ENCODE data around the gene CPNE6.

CPNE6 gene

DNA sequence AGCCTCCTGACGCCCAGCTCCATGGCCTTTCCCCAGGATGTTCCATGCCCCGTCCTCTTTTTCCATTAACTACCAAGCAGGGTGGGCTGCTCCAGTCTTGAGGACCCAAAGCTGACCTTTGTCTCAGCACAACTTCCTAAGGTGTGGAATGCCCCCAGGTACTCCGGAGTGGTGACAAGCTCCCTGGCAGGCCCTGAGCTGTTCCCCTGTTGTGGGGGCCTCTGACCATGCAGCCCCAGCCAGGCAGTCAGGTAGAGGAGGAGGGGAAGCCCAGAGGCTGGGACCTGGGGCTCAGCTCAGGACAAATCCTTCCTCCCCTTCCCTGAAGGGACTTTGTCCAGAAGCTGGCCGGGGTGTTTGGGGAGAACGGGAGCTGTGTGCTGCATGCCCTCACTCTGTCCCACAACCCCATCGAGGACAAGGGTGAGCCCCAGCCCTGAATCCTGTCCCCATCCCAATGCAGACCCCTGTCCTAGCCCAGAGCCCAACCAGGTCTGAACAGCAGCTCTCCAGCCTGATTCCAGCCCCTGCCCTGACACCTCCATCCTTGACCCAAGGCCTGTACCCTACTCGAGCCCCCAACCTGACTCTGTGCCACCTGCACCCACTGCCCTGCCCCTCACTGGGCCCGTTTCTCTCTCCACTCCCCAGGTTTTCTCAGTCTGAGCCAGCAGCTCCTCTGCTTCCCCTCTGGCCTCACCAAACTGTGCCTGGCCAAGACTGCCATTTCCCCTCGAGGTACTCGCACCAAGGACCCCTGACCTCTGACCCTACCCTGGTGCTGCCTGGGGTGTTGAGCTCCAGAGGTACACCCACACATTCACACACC is 15.2 kb upstream of the CPNE6 start:
- no peak for DNase-seq

GRCh38 chr14:24056800-24057184 is 14.6 kb upstream of the CPNE6 start:
- no peak for DNase-seq

GRCh38 chr14:24057271-24057670 is 14.1 kb upstream of the CPNE6 start:
- DNase-seq = no peak

DNA sequence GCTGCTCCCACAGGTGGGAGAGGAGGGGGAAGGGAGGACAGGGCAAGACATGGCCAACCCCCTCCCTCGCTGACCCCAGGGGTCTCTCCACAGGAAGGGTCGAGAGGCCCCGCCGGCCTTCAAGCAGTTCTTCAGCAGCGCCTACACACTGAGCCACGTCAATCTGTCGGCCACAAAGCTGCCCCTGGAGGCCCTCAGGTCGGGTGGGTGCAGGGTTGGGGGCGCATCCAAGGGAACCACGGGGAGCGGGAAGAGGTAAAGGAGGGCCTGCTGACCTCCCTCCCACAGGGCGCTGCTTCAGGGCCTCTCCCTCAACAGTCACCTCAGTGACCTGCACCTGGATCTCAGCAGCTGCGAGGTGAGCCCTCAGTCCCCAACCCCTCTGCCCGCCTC is 13.5 kb upstream of the CPNE6 start:
- no peak for DNase-seq

DNA sequence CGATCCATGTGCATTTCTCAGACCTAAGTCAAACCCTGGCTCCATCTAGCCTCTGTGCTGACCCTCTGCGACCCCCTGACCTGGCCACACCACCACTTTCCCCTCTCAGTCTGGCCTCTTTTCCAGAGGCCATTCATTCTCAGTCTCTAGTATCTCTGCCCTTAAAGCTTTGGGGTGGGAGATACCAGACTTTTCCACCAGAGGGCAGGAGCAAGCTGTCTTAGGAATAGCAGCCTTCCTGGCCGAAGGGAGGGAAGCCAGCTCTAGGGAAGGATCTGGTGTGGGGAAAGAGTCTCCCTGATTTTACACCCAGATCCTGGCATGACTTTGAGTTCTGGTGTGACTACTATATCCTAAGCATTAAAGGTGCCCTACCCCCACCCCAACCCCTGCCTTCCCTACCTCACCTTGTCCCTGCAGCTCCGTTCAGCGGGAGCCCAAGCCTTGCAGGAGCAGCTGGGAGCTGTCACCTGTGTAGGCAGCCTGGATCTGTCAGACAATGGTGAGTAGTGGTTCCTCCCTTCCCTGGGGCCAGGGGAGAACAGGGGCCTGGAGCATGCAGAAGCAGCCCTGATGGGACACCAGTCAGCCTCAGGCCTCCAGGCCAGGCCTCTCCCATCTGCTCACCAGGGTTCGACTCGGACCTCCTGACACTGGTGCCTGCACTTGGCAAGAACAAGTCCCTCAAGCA is 13.0 kb upstream of the CPNE6 start:
- DNase-seq = peak; percentile 77

DNA sequence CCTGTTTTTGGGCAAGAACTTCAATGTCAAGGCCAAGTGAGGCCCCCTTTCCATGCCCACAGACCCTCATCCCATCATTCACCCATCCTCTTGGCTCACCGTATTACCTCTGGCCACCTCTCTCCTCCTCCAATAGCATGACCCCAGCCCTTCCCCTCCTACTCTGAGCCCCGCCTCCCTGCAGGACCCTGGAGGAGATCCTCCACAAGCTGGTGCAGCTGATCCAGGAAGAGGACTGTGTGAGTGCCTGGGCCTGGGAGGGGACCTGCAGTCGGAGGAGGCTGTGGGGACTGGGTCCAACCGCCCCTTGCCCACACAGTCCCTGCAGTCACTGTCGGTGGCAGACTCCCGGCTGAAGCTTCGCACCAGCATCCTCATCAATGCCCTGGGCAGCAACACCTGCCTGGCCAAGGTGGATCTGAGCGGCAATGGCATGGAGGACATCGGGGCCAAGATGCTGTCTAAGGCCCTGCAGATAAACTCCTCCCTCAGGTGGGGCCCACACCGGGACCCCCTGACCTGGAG is 12.3 kb upstream of the CPNE6 start:
- DNase-seq = no peak

DNA sequence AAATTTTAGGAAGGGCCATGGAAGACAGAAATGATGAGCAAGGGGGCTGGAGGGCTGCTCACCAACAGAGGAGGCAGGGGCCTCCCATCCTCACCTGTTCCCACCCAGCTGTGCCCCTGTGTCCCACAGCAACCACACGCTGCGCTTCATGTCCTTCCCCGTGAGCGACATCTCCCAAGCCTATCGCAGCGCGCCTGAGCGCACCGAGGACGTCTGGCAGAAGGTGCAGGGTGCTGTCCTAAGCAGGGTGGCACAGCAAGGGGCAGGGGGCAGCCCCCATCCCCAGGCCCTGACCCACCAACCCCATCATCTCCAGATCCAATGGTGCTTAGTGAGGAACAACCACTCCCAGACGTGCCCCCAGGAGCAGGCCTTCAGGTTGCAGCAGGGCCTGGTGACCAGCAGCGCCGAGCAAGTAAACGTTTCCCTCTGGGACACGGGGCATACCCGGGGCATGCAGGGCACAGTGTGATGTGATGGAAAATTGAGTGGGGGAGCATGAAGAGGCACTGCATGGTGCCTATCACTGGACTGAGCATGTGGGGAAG is 11.4 kb upstream of the CPNE6 start:
- DNase-seq = no peak

DNA sequence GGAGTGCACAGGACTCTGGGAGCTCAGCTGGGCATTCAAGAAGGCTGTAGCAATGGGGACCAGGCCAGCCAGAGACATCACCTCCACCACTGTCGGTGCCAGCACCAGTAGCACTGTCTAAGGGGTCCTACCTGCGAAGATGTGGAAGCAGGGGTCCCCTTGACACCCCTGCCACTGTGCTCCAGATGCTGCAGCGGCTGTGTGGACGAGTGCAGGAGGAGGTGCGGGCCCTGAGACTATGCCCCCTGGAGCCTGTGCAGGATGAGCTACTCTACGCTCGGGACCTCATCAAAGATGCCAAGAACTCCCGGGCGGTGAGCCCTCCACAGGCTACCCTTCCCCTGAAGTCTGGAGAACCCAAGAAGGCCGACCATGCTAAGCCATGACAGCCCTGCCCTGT is 10.9 kb upstream of the CPNE6 start:
- DNase-seq = no peak

DNA sequence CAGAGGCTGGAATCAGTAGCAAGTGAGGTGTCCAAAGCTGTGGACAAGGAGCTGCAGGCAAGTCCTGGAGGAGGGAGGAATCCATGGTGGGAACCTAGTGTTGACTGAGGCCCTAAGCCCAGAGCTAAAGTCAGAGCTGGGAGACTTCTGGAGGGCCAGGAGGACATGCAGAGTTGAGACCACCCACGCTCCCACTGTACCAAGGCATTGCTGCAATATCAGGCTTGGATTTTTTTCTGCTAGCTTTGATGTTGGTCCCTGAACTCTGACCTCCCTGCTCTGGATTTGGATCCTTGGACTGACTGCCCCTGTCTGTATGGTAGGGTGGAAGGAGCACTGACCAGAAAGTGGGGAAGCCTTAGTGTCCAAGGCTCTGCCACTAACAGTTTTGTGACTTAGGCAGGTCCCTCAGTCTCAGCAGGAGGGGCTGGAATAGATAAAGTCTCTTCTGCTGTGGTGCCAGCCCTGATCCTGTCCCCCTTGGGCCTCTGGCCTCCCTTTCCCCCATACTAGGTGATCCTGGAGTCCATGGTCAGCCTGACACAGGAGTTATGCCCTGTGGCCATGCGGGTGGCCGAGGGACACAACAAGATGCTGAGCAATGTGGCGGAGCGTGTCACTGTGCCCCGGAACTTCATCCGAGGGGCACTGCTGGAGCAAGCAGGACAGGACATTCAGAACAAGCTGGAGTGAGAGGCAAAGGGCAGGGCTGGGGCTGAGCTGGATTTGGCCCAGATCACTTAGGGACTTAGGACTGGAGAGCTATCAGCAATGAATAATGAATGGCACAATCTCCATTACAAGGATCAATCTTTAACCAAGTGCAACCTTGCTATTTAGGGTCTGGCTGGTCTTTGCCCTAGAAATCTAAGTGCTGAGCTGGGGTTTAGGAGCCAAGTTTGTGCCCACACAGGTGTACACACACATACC is 10.1 kb upstream of the CPNE6 start:
- no peak for DNase-seq

DNA sequence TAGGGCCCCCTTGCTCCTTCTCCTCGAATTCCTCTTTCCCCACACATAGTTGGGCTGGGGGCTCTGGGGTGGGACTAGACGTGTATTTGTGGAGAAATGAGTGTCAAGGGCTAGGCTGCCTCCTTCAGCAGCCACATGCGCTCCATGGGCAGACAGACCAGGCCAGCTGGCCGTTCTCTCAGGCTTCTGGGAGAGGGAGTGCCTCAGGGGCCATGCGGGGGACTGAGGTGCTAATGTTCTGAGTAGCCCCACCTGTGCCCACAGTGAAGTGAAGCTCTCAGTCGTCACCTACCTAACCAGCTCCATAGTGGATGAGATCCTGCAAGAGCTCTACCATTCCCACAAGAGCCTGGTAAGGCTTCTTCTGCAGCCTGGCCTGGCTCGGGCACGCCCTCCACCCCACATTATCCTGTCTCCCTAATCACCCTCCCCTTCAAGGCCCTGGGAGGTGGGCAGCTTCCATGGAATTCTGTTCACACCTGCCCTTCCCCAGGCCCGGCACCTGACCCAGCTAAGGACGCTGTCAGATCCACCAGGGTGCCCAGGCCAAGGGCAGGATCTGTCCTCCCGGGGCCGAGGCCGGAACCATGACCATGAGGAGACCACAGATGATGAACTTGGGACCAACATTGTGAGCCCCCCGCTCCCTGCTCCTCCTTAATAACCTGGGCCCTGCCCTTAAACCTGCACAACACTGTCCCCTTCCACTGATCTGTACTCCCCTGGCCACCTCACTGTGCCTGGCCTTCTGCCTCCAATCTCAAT is 9.0 kb upstream of the CPNE6 start:
- no peak for DNase-seq

DNA sequence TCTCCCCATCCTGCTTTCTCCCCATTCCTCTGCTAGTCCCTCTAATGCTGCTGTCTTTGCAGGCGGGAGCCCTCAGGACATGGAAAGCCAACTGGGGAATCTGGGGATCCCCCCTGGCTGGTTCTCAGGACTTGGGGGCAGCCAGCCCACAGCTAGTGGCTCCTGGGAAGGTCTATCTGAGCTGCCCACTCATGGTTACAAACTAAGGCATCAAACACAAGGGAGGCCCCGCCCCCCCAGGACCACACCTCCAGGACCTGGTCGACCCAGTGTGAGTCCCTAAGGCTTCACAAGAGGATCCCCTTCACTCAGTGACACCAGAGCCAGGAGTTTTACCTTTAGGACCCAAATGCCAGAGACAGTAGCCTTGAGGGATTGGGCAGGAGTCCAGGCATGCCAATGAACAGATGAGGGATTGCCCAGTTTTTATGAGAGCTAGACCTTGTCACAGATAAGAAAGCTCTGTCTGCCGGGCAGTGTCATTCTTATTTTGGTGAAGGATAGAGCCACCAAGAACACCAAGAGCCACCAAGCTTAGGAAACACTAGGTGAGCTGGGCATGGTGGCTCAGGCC is 8.0 kb upstream of the CPNE6 start:
- no peak for DNase-seq

GRCh38 chr14:24064091-24064795 is 7.1 kb upstream of the CPNE6 start:
- DNase-seq = no peak

- DNase-seq = no peak
Measured at GRCh38 chr14:24064856-24065255, 6.5 kb upstream of the CPNE6 start.

- DNase-seq = no peak
Measured at GRCh38 chr14:24065408-24065807, 6.0 kb upstream of the CPNE6 start.

GRCh38 chr14:24066496-24067132 is 4.7 kb upstream of the CPNE6 start:
- DNase-seq = no peak

DNA sequence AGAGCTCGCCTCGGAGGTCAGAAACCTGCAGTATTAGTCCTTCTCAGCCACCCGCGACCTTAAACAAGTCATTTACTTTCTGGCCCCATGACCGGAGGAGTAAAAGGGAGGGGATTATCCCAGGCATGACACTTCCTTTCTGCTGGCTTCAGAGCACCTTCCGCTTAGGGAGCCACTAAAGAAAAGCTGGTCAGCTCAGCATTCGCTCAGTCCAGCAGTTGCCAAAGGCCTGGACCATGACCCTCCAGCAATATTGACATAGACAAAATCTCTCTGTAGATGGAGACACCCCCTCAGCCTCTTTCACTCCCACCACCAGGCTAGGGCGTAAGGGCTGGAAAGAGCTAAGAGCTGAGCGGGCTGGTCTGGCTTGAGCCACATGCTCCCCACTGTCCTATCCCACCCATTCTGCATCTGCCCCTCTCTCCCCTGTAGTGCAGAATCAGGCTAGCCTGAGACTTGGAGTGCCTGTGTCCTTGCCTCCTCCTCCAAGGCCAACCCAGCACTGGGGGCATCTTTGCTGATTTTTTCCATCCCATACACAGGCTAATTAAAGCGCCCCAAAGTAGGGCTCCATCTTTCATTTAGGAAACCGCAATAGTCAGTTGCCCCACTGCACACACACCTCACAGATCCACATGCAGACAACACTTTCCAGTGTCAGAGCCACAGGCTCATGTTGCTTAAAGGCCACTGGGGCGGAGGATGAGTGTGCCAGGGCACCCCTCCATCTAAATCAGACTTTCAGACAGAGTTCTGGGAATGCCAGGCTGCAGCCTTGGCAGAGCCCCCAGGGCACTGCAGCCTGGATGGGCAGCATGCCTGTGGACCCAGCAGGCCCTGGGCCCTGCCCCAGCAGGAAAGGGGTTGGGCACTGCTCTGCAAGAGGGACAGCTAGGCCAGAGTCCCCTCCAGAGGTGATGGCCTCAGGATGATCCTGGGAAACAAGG is 4.0 kb upstream of the CPNE6 start:
- no peak for DNase-seq

- DNase-seq = no peak
Measured at GRCh38 chr14:24068711-24069410, 2.5 kb upstream of the CPNE6 start.

DNA sequence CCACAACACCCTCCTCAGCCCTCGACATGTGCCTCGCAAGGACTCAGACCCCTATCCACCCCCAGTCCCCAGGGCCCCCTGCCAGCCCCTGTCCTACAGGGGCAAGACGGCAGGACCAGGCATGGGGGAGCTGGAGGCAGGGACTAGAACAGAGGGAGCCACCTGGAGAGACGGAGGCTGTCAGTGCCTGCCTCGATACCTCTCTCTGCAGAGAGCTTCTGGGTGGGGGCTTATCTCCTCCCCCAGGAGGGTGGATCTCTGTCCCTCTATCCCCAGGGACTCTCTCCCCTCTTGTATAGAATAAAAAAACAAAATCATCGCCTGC is 2.0 kb upstream of the CPNE6 start:
- DNase-seq = no peak
